Mammary epithelial cell (primary cell): ENCODE results near the gene GDPD5.

Experiments
- CTCF ChIP-seq, 2 donors: IDR thresholded peaks in 1 of 2; conservative IDR thresholded peaks in 1 of 2; 2 replicates each; pipeline ENCODE4 v1.5.1; 2011 to 2012; ENCODE audit warnings: inconsistent platforms in 2 of 2, low read length in 2 of 2, mild to moderate bottlenecking in 2 of 2, control low read depth in 1 of 2, low read depth in 1 of 2; ENCODE audit not compliant: insufficient read depth in 1 of 2; ENCODE audit errors: extremely low read depth in 1 of 2
- EZH2 ChIP-seq: IDR thresholded peaks from 2 replicates; pipeline ENCODE4 v1.6.1; 2012; ENCODE audit warnings: low read length, inconsistent platforms, borderline replicate concordance

GRCh38 chr11:75420224-75421034, 105.3 kb downstream of the GDPD5 start:
- TF ChIP-seq CTCF (conservative IDR thresholded peaks at IDR 0.05 in 1 of 2, IDR thresholded peaks at IDR 0.05 in 1 of 2; ENCODE audit: extremely low read depth in 1 of 2, insufficient read depth in 1 of 2, low read depth in 1 of 2, low read length in 2 of 2) (no peak), EZH2 (no peak)
